Liver (tissue), 9 donors: Measurements from ENCODE around the gene COP1. TPM values are rescaled to one million over a fixed set of nuclear protein-coding genes. Genes with fewer than 3 reads are reported as not detected.
A peak's percentile ranks its signal among the peaks of the same experiment; 100 is the strongest.

Experiments used
- DNase-seq: peaks from one replicate; pipeline ENCODE4 v3.0.0-alpha.2; 2017; ENCODE audit warnings: low spot score
- H3K27ac ChIP-seq, 2 donors: one replicate each; pipeline ENCODE4 v1.7.0; 2013; ENCODE audit warnings: inconsistent platforms in 2 of 2, low read length in 2 of 2, control low read depth in 1 of 2, low read depth in 1 of 2, mild to moderate bottlenecking in 1 of 2
- H3K27me3 ChIP-seq, 4 donors: one replicate each; pipeline versions ENCODE4 v1.6.1 to v1.7.0; 2013; ENCODE audit warnings: low read length in 3 of 4, inconsistent platforms in 1 of 4, mild to moderate bottlenecking in 1 of 4, moderate library complexity in 1 of 4; ENCODE audit not compliant: control insufficient read depth in 4 of 4, insufficient read depth in 4 of 4
- H3K36me3 ChIP-seq, 4 donors: one replicate each; pipeline versions ENCODE4 v1.6.1 to v1.7.0; 2013; ENCODE audit warnings: low read length in 3 of 4, mild to moderate bottlenecking in 3 of 4, low read depth in 1 of 4, moderate library complexity in 1 of 4; ENCODE audit not compliant: control insufficient read depth in 4 of 4, insufficient read depth in 3 of 4
- H3K4me1 ChIP-seq, 4 donors: one replicate each; pipeline versions ENCODE4 v1.6.1 to v1.7.0; 2013; ENCODE audit warnings: low read length in 3 of 4, mild to moderate bottlenecking in 3 of 4, moderate library complexity in 1 of 4; ENCODE audit not compliant: control insufficient read depth in 4 of 4, insufficient read depth in 4 of 4
- H3K4me3 ChIP-seq, 3 donors: one replicate each; pipeline versions ENCODE4 v1.6.1 to v1.7.0; 2013; ENCODE audit warnings: low read length in 3 of 3, control low read depth in 1 of 3, low read depth in 1 of 3, mild to moderate bottlenecking in 1 of 3
- H3K9ac ChIP-seq, 2 donors: one replicate each; pipeline ENCODE4 v1.7.0; 2013; ENCODE audit warnings: low read length in 2 of 2, mild to moderate bottlenecking in 2 of 2, moderate library complexity in 2 of 2, control low read depth in 1 of 2, low read depth in 1 of 2
- H3K9me3 ChIP-seq, 4 donors: one replicate each; pipeline versions ENCODE4 v1.6.1 to v1.7.0; 2013; ENCODE audit warnings: low read length in 3 of 4; ENCODE audit not compliant: control insufficient read depth in 4 of 4
- ATF3 ChIP-seq: IDR thresholded peaks from 2 replicates; pipeline ENCODE4 v1.6.1; 2016; ENCODE audit warnings: antibody characterized with exemption
- FOXA1 ChIP-seq: IDR thresholded peaks from 2 replicates; pipeline ENCODE4 v1.6.1; 2016; ENCODE audit warnings: antibody characterized with exemption
- FOXA2 ChIP-seq: IDR thresholded peaks from 2 replicates; pipeline ENCODE4 v1.6.1; 2016; ENCODE audit warnings: antibody characterized with exemption
- GABPA ChIP-seq, 2 donors: IDR thresholded peaks in 1 of 2; conservative IDR thresholded peaks in 1 of 2; 2 replicates each; pipeline ENCODE4 v1.6.1; 2016; ENCODE audit warnings: antibody characterized with exemption in 2 of 2, mild to moderate bottlenecking in 1 of 2, moderate library complexity in 1 of 2
- HNF4A ChIP-seq, 2 donors: conservative IDR thresholded peaks; 2 replicates each; pipeline ENCODE4 v1.6.1; 2016; ENCODE audit warnings: antibody characterized with exemption in 2 of 2, mild to moderate bottlenecking in 2 of 2
- HNF4G ChIP-seq: IDR thresholded peaks from 2 replicates; pipeline ENCODE4 v1.6.1; 2016; ENCODE audit warnings: antibody characterized with exemption
- JUND ChIP-seq, 2 donors: IDR thresholded peaks; 2 replicates each; pipeline ENCODE4 v1.6.1; 2016; ENCODE audit warnings: antibody characterized with exemption in 2 of 2
- NR2F2 ChIP-seq: IDR thresholded peaks from 2 replicates; pipeline ENCODE4 v1.6.1; 2016; ENCODE audit warnings: antibody characterized with exemption
- RAD21 ChIP-seq, 2 donors: IDR thresholded peaks; 2 replicates each; pipeline ENCODE4 v1.6.1; 2016; ENCODE audit warnings: antibody characterized with exemption in 2 of 2, mild to moderate bottlenecking in 2 of 2
- REST ChIP-seq: IDR thresholded peaks from 2 replicates; pipeline ENCODE4 v1.6.1; 2016; ENCODE audit warnings: antibody characterized with exemption, mild to moderate bottlenecking
- RXRA ChIP-seq, 2 donors: IDR thresholded peaks; 2 replicates each; pipeline ENCODE4 v1.6.1; 2017 to 2018; ENCODE audit warnings: antibody characterized with exemption in 2 of 2, mild to moderate bottlenecking in 1 of 2
- SP1 ChIP-seq: IDR thresholded peaks from 2 replicates; pipeline ENCODE4 v1.6.1; 2018; ENCODE audit warnings: antibody characterized with exemption, mild to moderate bottlenecking
- TAF1 ChIP-seq: conservative IDR thresholded peaks from 2 replicates; pipeline ENCODE4 v1.6.1; 2016; ENCODE audit warnings: antibody characterized with exemption, mild to moderate bottlenecking
- YY1 ChIP-seq: IDR thresholded peaks from 2 replicates; pipeline ENCODE4 v1.6.1; 2016; ENCODE audit warnings: antibody characterized with exemption, mild to moderate bottlenecking
- ZBTB33 ChIP-seq: IDR thresholded peaks from 2 replicates; pipeline ENCODE4 v1.6.1; 2016; ENCODE audit warnings: antibody characterized with exemption
- WGBS: extraction: QIAGEN DNeasy Blood & Tissue Kit; methylation state at CpG from one replicate; pipeline ENCODE4 v1.1.7; 2013; 5-methylcytosine and 5-hydroxymethylcytosine counted together
- polyA plus RNA-seq, 2 donors: library from polyadenylated mRNA; stranded (reverse) in 1 of 2; unstranded in 1 of 2; fragments of 200-250 nt in 1 of 2; fragments of >200 nt in 1 of 2; fragmentation: Nextera tagmentation in 1 of 2; extraction: Ambion mirVana in 1 of 2; gene quantifications; one replicate each; pipeline versions ENCODE4 v1.2.1 to v1.2.3, GENCODE V29; 2013 to 2015
- total RNA-seq, 2 donors: library from RNA; depleted of rRNA; stranded (reverse); fragments of >200 nt; gene quantifications; one replicate each; pipeline ENCODE4 v1.2.3, GENCODE V29; 2014
- TF ChIP-seq, protein P1 (sequence below): fragments of 150-350 bp; IDR thresholded peaks from 2 replicates; pipeline ENCODE4 v1.5.1; 2017; ENCODE audit warnings: improper control_type of control experiment, low read depth, low read length; ENCODE audit not compliant: missing input control
- TF ChIP-seq, protein P2 (sequence below): IDR thresholded peaks from 2 replicates; pipeline ENCODE4 v1.6.1; 2016; ENCODE audit warnings: antibody characterized with exemption
- donor health status: healthy.
- donor health status: healthy.
- donor health status: healthy.
- donor health status: healthy.
- donor health status: healthy.

COP1 gene
- total and polyA plus RNA-seq, 4 donors: 14.7 to 35.7 (median 22.5) TPM

DNA sequence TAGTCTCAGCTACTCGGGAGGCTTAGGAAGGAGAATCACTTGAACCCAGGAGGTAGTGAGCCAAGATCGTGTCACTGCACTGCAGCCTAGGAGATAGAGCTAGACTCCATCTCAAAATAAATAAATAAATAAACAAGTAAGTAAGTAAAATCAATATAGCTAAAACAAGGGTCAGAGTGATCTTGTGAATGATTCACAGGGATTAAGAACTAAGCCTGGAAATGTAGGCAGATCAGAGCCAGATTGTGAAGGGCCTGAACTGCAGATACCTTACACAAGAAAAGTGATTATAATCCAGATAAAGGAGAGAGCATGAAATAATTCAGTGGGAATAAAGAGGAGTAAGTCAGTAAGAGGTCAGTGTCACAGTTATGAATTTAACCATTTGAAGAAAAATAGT is 41.5 kb downstream of the COP1 start:
- no peak for DNase-seq
- Histone ChIP-seq H3K4me3 (no peak overlapping the region), H3K4me1 (peaks cover 3 to 13% (median 6%) of the 10 kb centered on the region in 4 donors), H3K36me3 (peaks cover 0 to 6% (median 1%) of the 10 kb centered on the region in 4 donors), H3K9ac (no peak overlapping the region), H3K27me3 (no peaks in the 10 kb centered on the region), H3K9me3 (no peaks in the 10 kb centered on the region), H3K27ac (no peak overlapping the region)
- TF ChIP-seq RAD21 (IDR thresholded peaks at IDR 0.05): peak in 1 of 2 donors; percentile 39
- no peak for TF ChIP-seq TAF1
- TF ChIP-seq RXRA (IDR thresholded peaks at IDR 0.05): peak; percentile 42 to 64
- no peak for TF ChIP-seq YY1
- peak; percentile 37 for TF ChIP-seq HNF4G
- TF ChIP-seq SP1: peak; percentile 49
- no peak for TF ChIP-seq FOXA2
- peak; percentile 47 to 74 for TF ChIP-seq HNF4A (conservative IDR thresholded peaks at IDR 0.05)
- TF ChIP-seq, protein P1, sequence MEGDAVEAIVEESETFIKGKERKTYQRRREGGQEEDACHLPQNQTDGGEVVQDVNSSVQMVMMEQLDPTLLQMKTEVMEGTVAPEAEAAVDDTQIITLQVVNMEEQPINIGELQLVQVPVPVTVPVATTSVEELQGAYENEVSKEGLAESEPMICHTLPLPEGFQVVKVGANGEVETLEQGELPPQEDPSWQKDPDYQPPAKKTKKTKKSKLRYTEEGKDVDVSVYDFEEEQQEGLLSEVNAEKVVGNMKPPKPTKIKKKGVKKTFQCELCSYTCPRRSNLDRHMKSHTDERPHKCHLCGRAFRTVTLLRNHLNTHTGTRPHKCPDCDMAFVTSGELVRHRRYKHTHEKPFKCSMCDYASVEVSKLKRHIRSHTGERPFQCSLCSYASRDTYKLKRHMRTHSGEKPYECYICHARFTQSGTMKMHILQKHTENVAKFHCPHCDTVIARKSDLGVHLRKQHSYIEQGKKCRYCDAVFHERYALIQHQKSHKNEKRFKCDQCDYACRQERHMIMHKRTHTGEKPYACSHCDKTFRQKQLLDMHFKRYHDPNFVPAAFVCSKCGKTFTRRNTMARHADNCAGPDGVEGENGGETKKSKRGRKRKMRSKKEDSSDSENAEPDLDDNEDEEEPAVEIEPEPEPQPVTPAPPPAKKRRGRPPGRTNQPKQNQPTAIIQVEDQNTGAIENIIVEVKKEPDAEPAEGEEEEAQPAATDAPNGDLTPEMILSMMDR: no peak
- TF ChIP-seq JUND (IDR thresholded peaks at IDR 0.05): peak; percentile 38 to 67
- 40% methylated on average over 2 of the region's 2 CpGs for WGBS

- DNase-seq: no peak
- TF ChIP-seq GABPA (IDR thresholded peaks at IDR 0.05 in 1 of 2, conservative IDR thresholded peaks at IDR 0.05 in 1 of 2): no peak
- TF ChIP-seq FOXA1: no peak
- TF ChIP-seq HNF4A (conservative IDR thresholded peaks at IDR 0.05): no peak
- TF ChIP-seq SP1: no peak
- TF ChIP-seq HNF4G: no peak
- TF ChIP-seq REST: no peak
- no peak for TF ChIP-seq TAF1
- TF ChIP-seq ZBTB33: no peak
- TF ChIP-seq, protein P2, sequence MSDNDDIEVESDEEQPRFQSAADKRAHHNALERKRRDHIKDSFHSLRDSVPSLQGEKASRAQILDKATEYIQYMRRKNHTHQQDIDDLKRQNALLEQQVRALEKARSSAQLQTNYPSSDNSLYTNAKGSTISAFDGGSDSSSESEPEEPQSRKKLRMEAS: no peak
- no peak for TF ChIP-seq FOXA2
- TF ChIP-seq NR2F2: no peak
- TF ChIP-seq, protein P1: no peak
- no peak for TF ChIP-seq JUND (IDR thresholded peaks at IDR 0.05)
- no peak for TF ChIP-seq RAD21 (IDR thresholded peaks at IDR 0.05)
- no peak for TF ChIP-seq RXRA (IDR thresholded peaks at IDR 0.05)
- TF ChIP-seq YY1: no peak
- no peak for TF ChIP-seq ATF3
- Histone ChIP-seq H3K9me3 (no peaks in the 10 kb centered on the region), H3K9ac (no peak overlapping the region), H3K27me3 (no peaks in the 10 kb centered on the region), H3K4me3 (no peak overlapping the region), H3K4me1 (peaks cover 3 to 13% (median 6%) of the 10 kb centered on the region in 4 donors), H3K27ac (no peak overlapping the region), H3K36me3 (no peaks in the 10 kb centered on the region)
- WGBS: 96% methylated on average over 2 of the region's 2 CpGs
Observed at GRCh38 chr1:176164014-176164678, 42.9 kb downstream of the COP1 start.
